GM18867 (cell line): ENCODE results near the gene DIS3L2.
"Not testable (repeated sequence)": the region's sequence is repeated elsewhere in the genome, so short reads cannot be mapped to it uniquely, and the experiment has no call there.

ENCODE experiments used
- ATAC-seq: cut with Tn5 transposase; IDR thresholded peaks from one replicate; pipeline ENCODE4 v1.9.1; 2021; ENCODE audit warnings: mild to moderate bottlenecking, moderate library complexity; ENCODE audit not compliant: unreplicated experiment

The DIS3L2 gene

GRCh38 chr2:232147440-232148077 is 186.0 kb downstream of the DIS3L2 start:
- ATAC-seq, result no peak

- no peak for ATAC-seq
Measured at GRCh38 chr2:232162187-232162586, 200.7 kb downstream of the DIS3L2 start.

- no peak for ATAC-seq
Measured at GRCh38 chr2:232170396-232170795, 208.9 kb downstream of the DIS3L2 start.

GRCh38 chr2:232174662-232175061 is 213.1 kb downstream of the DIS3L2 start:
- no peak for ATAC-seq

- ATAC-seq, result not testable (repeated sequence)
Measured at GRCh38 chr2:232176587-232176986, 215.1 kb downstream of the DIS3L2 start.

GRCh38 chr2:232183279-232183678 is 221.8 kb downstream of the DIS3L2 start:
- ATAC-seq, result no peak

- ATAC-seq, result no peak
Measured at GRCh38 chr2:232184346-232184745, 222.8 kb downstream of the DIS3L2 start.

GRCh38 chr2:232190796-232191195 is 229.3 kb downstream of the DIS3L2 start:
- no peak for ATAC-seq

GRCh38 chr2:232195487-232195886 is 234.0 kb downstream of the DIS3L2 start:
- no peak for ATAC-seq

- no peak for ATAC-seq
Measured at GRCh38 chr2:232196802-232197201, 235.3 kb downstream of the DIS3L2 start.

GRCh38 chr2:232200195-232200594 is 238.7 kb downstream of the DIS3L2 start:
- ATAC-seq, result no peak

- ATAC-seq, result no peak
Measured at GRCh38 chr2:232203166-232203891, 241.8 kb downstream of the DIS3L2 start.

- ATAC-seq, result no peak
Measured at GRCh38 chr2:232203936-232204335, 242.4 kb downstream of the DIS3L2 start.

- ATAC-seq, result no peak
Measured at GRCh38 chr2:232204457-232204931, 243.0 kb downstream of the DIS3L2 start.

- ATAC-seq, result no peak
Measured at GRCh38 chr2:232207174-232207573, 245.7 kb downstream of the DIS3L2 start.

GRCh38 chr2:232210306-232210705 is 248.8 kb downstream of the DIS3L2 start:
- no peak for ATAC-seq

- no peak for ATAC-seq
Measured at GRCh38 chr2:232211743-232212686, 250.5 kb downstream of the DIS3L2 start.

GRCh38 chr2:232213176-232213575 is 251.7 kb downstream of the DIS3L2 start:
- ATAC-seq, result no peak

GRCh38 chr2:232214053-232214452 is 252.5 kb downstream of the DIS3L2 start:
- no peak for ATAC-seq

- no peak for ATAC-seq
Measured at GRCh38 chr2:232216028-232216427, 254.5 kb downstream of the DIS3L2 start.

GRCh38 chr2:232218778-232219495 is 257.4 kb downstream of the DIS3L2 start:
- no peak for ATAC-seq
